Pulmonary artery endothelial cell (primary cell): ENCODE measurements around the gene KCNJ6. TPM values are rescaled to one million over a fixed set of nuclear protein-coding genes. Genes with fewer than 3 reads are reported as not detected.
"Not testable (repeated sequence)": the region's sequence is repeated elsewhere in the genome, so short reads cannot be mapped to it uniquely, and the experiment has no call there.

Experiments
- DNase-seq: peaks from one replicate; pipeline ENCODE4 v3.0.0-alpha.2; 2011; ENCODE audit warnings: low read depth, low spot score
- total RNA-seq: library from RNA; depleted of rRNA; stranded (reverse); fragments of >200 nt; gene quantifications from 2 replicates; pipeline ENCODE4 v1.2.3, GENCODE V29; 2014

Gene KCNJ6
- total RNA-seq, 1 donor from 2014 or later = under 0.01 TPM

GRCh38 chr21:37684547-37684946 lies 231.7 kb downstream of the KCNJ6 start:
- DNase-seq = no peak

DNA sequence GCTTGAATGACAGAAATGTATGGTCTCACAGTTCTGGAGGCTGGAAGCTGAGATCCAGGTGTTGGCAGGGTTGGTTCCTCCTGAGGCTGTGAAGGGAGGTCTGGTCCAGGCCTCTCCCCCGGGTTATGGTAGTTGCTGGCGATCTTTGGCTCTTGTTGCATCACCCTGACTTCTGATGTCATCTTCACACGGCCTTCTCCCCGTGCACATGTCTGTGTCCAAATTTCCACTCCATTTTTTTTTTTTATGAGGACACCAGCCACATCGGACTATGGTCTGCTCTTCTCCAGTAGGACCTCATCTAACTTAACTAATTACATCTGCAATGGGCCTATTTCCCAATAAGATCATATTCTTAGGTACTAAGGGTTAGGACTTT lies 232.2 kb downstream of the KCNJ6 start:
- DNase-seq = no peak

GRCh38 chr21:37683396-37684114 lies 232.7 kb downstream of the KCNJ6 start:
- no peak for DNase-seq

DNA sequence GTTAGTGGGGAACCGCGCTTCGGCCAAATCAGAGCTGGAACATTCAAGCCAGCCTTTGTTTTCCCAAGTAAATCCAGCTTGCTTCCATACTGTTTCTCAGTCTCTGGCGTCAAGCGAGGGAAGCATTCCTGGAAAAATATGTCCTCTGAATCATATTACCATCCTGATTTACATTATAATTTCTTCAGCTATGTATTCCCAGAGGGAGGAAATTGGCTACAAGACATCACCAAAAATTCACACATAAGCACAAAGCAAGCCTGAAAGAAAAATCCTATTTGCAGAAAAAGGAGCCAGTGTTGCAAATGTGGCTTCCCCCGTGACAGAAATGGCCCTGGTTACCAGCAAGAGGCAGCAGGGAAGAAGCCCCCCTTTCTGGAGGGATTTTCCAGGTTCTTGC lies 233.3 kb downstream of the KCNJ6 start:
- DNase-seq = no peak

- no peak for DNase-seq
Observed at GRCh38 chr21:37677006-37677405, 239.3 kb downstream of the KCNJ6 start.

- no peak for DNase-seq
Observed at GRCh38 chr21:37675202-37675801, 241.0 kb downstream of the KCNJ6 start.

- no peak for DNase-seq
Observed at GRCh38 chr21:37673801-37674575, 242.3 kb downstream of the KCNJ6 start.

GRCh38 chr21:37671381-37671780 lies 244.9 kb downstream of the KCNJ6 start:
- DNase-seq = no peak

DNA sequence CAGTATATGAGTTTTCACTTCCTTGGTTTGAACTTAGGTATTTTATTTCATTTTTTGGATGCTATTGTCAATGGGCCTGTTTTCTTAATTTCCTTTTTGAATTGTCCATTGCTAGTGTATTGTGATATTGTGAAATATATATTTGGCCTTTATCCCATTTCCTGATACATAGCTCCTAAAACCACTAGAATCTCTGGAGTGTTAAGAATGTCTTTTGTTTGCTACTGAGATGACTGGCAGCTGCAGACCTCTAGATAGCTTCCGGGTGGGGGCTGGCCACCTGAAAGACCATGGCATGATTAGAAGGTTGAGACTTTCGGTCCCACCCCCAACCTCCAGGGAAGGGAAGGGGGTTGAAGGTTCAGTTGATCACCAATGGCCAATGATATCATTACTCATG lies 245.4 kb downstream of the KCNJ6 start:
- DNase-seq = peak; percentile 19

DNA sequence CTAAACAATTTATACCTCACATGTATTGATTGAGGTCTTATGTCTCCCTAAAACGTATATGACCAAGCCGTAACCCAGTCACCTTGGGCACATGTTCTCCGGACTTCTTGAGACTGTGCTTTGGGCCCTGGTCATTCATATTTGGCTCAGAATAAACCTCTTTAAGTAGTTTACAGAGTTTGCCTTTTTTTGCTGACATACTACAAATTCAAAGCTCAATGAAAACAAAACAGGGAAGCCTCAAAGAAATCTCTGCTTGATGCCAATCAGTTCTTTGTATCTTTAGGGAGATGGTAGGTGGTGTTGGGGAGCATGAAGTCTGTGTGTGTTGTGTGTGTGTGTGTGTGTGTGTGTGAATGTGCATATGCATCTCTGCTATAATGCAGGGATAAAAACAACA lies 247.0 kb downstream of the KCNJ6 start:
- DNase-seq = no peak

DNA sequence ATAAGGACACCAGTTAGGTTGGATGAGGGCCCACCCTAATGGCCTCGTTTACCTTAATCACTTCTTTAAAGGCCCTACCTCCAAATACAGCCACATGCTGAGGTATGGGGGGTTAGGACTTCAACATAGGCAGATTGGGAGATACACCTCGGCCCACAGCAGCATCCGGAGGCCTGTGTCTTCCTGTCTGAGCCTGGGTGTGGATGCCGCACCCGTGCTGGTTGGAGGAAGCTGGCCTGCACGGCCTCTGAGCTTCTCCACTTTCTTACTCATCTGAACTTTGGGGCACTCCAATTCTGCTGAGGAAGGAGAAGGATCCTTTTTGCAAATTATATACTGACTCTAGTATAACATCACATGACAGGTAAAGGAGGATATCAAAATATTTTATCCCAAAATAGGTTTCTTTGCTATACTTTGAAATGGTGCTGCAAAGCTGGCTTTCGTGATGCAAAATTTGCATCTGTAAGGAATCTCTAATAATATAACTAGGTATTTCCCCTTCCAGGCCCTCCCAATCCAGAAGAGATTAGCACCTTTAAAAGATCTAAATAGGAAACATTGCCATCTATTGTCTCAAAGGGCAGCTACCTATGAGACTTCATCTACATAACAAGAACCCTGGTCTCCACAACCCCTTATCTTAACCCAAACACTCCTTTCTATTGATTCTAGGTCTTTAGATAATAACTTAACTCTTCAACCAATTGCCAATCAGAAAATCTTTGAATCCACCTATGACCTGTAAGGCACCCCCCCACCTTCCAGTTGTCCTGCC lies 247.6 kb downstream of the KCNJ6 start:
- no peak for DNase-seq

DNA sequence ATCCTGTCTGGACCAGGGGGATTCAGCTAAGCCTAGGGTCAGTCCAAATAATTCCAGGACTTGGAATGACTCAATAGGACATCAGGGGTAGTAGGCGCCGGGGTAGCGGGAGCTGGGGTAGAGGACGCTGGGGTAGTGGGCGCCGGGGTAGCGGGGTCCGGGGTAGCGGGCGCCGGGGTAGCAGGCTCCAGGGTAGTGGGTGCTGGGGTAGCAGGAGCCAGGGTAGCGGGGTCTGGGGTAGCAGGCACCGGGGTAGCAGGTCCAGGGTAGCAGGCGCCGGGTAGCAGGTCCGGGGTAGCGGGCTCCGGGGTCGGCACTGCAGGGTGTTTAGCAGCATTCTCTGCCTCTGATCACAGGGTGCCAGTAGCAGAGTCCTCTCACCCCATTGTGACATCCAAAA lies 248.9 kb downstream of the KCNJ6 start:
- no peak for DNase-seq

DNA sequence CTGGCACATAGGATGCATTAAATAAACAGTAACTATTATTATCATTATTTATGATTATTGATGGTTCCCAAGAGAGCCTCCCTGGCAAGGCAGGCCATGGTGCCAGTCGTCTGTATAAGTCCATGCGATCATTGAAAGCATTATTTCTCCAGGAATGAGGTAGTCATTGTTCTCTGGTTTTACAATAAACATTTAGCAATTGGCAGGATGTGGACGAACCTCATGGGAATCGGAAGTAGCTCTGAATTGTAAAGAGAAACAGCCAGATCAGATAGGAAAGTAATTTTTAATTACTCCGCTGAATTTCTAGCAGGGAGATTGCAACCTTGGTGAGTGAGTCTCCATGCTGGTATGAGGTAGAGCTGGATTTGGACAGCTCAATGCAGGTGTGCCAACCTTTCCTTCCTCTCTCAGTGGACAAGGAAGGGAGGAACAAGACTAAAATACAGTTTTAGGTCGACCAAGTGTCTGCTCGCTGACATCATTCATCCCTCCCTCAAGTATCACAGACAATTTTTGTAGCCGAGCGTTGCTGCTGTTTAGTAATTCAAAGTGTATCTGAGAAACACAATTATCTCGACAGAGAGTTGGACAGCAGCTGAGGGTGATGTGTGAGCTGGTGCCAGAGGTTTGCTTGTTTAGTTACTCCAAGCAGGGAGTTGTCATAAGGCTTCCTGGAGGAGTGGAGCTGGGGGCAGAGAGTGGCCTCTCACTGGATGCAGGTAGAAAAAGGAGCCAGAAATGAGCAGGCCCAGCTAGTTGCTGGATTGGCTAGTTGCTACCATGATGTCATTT lies 250.8 kb downstream of the KCNJ6 start:
- peak; percentile 72 for DNase-seq

- not testable (repeated sequence) for DNase-seq
Observed at GRCh38 chr21:37662227-37662626, 254.0 kb downstream of the KCNJ6 start.

DNA sequence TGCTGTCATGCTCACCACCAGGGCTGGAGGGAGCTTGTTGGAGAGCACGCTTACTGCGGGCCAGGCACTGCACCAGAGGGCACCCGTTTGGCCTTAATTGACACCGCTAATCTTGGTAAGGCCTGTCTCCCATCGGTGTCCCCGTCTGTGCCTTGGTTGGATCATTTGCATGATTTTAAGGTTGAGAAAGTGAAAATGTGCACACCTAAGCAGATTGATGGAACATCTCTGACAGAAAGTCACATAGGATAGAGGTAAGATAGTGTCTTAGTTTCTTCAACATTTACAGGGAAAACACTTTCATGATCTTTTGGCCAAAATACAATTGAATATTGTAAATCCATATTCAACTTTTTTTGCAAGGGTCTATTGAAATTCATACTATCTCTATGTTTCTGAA lies 255.5 kb downstream of the KCNJ6 start:
- no peak for DNase-seq

DNA sequence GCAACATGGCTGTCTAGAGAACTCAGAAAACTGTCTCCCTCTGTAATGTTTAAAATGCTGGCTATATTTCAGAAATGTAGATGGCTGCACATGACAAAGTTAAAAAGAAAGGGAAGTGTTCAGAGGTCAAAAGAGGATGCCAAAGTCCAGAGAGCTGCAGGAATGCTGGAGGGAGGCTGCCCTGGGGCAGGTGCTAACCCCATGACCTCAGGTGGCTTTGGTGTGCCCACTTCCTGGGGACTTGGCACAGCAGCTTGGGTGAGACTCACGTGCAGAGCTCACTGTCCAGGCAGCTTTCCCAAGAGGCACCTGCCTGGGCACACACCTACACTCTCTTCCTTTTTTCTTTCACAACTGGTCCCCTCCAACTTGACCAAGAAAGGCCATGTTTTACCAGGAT lies 256.4 kb downstream of the KCNJ6 start:
- DNase-seq = no peak

DNA sequence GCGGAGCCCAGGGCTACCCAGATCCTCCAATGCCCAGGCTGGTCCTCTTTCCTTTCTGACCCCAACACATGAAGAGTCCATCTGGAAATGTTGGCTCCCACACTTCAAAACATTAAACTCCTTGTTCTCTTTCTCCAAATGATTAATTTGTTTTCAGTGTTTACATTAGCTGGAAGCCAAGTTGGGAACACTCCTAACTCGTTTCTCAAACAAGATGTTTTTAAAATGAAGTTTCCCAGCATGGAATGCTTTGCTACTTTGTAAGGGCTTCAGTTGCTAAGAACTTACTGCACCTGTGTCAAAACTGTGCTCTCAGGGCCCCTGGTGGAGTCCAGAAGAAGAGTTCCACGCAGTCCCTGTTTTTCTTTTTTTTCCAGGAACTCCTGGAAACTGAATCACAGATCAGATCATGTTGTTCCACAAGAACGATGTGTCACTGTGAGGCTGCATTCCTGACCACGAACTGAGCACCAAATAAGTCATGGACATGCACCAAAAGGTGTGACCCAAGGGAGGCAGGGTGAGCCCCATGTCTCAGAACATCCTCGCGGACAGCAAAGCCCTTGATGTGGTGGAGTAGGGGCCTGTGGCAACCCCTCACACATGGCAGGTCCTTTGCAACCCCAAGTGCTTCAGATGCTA lies 257.3 kb downstream of the KCNJ6 start:
- DNase-seq = peak; percentile 93

- no peak for DNase-seq
Observed at GRCh38 chr21:37658121-37658816, 258.0 kb downstream of the KCNJ6 start.

DNA sequence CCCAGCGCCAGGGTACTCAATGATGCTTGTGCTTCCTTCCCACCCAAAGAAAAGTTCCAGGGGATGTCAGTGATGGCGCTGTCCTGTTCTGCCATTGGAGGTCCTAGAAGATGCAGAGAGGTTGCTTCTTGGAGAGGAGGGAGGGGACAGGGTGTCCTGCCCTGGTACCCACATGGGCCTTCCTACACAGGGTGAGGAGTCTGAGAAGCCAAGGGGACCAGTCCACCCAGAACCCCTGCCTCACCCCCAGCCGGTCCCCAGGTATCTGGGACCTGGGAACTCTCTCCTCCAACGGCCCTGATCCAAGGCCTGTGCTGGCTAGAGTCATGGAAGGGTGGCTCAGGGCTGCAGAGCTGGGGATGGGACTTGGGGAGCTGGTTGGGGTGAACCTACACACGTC lies 259.4 kb downstream of the KCNJ6 start:
- no peak for DNase-seq
